Progenitor cell of endocrine pancreas (in vitro differentiated cells): ENCODE data around the gene BTBD10. TPM values are rescaled to one million over a fixed set of nuclear protein-coding genes. Genes with fewer than 3 reads are reported as not detected.

Source experiments
- DNase-seq: peaks from one replicate; pipeline ENCODE4 v3.0.0; 2021; ENCODE audit warnings: low spot score; ENCODE audit not compliant: unreplicated experiment
- H3K27ac Mint-ChIP-seq: 2 replicates; pipeline ENCODE4 v1.8.0; 2021; ENCODE audit warnings: mild to moderate bottlenecking, moderate library complexity, mixed read lengths
- H3K27me3 Mint-ChIP-seq: 2 replicates; pipeline ENCODE4 v1.8.0; 2021; ENCODE audit warnings: mixed read lengths
- H3K36me3 Mint-ChIP-seq: 2 replicates; pipeline ENCODE4 v1.8.0; 2022; ENCODE audit warnings: mixed read lengths; ENCODE audit not compliant: insufficient read depth
- H3K4me1 Mint-ChIP-seq: 2 replicates; pipeline ENCODE4 v1.8.0; 2021; ENCODE audit warnings: low read depth, mixed read lengths
- H3K4me3 Mint-ChIP-seq: 2 replicates; pipeline ENCODE4 v1.8.0; 2021; ENCODE audit warnings: low read depth, mild to moderate bottlenecking, moderate library complexity, mixed read lengths
- H3K9me3 Mint-ChIP-seq: 2 replicates; pipeline ENCODE4 v1.8.0; 2021; ENCODE audit warnings: low read depth, mixed read lengths
- total RNA-seq: library from RNA; stranded (reverse); gene quantifications from 2 replicates; pipeline ENCODE4 v1.2.1, GENCODE V29; 2021
- TF ChIP-seq, protein P1 (sequence below): fragments of 200-600 bp; sonication (generic); IDR thresholded peaks from one replicate; pipeline ENCODE4 v1.5.0; 2021; ENCODE audit warnings: antibody characterized with exemption, mild to moderate bottlenecking; ENCODE audit not compliant: unreplicated experiment

The BTBD10 gene
- total RNA-seq, 1 donor from 2014 or later, result 31.1 TPM

DNA sequence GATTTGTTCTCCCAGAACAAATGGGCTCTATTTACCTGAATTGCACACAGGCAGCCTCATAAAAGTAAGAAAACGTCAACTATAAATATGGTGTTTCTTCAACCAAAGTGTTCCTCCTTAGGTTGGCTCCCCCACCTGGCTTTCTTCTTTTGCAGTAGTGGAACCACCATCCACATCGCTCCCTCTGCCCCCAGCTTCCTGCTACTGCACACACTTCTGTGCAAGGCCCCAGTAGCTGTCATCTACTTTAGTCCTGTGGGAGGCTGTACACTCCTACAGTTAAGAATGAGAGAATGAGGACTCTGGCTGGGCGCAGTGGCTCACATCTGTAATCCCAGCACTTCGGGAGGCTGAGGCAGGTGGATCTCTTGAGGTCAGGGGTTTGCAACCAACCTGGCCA is 95.9 kb downstream of the BTBD10 start:
- TF ChIP-seq, protein P1, sequence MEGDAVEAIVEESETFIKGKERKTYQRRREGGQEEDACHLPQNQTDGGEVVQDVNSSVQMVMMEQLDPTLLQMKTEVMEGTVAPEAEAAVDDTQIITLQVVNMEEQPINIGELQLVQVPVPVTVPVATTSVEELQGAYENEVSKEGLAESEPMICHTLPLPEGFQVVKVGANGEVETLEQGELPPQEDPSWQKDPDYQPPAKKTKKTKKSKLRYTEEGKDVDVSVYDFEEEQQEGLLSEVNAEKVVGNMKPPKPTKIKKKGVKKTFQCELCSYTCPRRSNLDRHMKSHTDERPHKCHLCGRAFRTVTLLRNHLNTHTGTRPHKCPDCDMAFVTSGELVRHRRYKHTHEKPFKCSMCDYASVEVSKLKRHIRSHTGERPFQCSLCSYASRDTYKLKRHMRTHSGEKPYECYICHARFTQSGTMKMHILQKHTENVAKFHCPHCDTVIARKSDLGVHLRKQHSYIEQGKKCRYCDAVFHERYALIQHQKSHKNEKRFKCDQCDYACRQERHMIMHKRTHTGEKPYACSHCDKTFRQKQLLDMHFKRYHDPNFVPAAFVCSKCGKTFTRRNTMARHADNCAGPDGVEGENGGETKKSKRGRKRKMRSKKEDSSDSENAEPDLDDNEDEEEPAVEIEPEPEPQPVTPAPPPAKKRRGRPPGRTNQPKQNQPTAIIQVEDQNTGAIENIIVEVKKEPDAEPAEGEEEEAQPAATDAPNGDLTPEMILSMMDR, result no peak
- Mint-ChIP-seq H3K9me3 (no peaks in the 10 kb centered on the region), H3K36me3 (no peaks in the 10 kb centered on the region), H3K4me1 (peaks cover 2% of the 10 kb centered on the region), H3K27ac (no peak overlapping the region), H3K4me3 (no peak overlapping the region), H3K27me3 (no peaks in the 10 kb centered on the region)
- DNase-seq, result no peak

GRCh38 chr11:13366266-13367026 is 96.6 kb downstream of the BTBD10 start:
- Mint-ChIP-seq H3K27me3 (no peaks in the 10 kb centered on the region), H3K36me3 (no peaks in the 10 kb centered on the region), H3K4me1 (peaks cover 2% of the 10 kb centered on the region), H3K27ac (no peak overlapping the region), H3K4me3 (no peak overlapping the region), H3K9me3 (no peaks in the 10 kb centered on the region)
- no peak for DNase-seq
- TF ChIP-seq, protein P1, result no peak

DNA sequence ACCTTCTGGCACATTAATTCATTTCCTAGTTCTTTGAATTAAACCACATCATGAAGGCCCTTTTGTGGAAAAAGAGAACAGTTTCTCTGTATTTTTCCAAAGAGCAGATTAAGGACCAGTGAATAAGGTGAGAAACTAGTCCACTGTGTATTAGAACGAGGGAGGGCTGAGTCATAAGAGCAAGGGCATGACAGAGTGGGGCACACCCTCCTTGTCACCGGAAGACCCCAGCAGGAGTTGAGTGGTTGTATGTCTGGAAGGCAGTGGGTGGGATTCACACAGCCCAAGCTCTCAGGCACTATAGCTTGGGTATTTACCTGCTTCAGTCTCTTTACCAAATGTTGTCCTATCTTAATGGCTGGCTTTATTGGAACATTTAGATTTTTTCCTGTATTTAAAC is 98.6 kb downstream of the BTBD10 start:
- Mint-ChIP-seq H3K4me3 (no peak overlapping the region), H3K27ac (no peak overlapping the region), H3K4me1 (no peaks in the 10 kb centered on the region), H3K27me3 (no peaks in the 10 kb centered on the region), H3K36me3 (no peaks in the 10 kb centered on the region), H3K9me3 (no peaks in the 10 kb centered on the region)
- no peak for DNase-seq
- TF ChIP-seq, protein P1, result no peak

DNA sequence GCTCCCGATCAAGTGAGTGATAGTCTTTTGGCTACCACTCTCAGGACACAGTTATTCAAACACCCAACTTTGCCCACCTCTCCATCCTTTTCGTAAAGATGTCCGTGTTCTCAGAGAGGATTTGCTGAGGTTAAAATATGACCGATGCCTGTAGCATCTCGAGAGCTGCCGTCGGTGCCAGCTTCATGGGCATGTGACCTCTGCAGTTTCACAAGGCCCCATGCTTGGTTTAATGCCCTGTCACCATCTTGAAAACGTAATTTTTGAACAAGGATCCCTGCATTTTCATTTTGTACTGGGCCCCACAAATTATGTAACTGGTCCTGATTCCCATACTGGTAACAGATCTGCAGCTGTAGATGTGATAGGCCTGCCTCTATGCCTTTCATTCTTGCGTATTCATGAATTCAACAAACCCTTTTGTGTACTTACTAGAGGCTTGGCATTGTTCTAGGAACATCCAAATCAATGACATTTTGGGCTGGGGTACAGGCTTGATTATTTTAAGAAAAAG is 100.4 kb downstream of the BTBD10 start:
- Mint-ChIP-seq H3K27ac (no peak overlapping the region), H3K9me3 (no peaks in the 10 kb centered on the region), H3K36me3 (no peaks in the 10 kb centered on the region), H3K4me3 (no peak overlapping the region), H3K4me1 (no peaks in the 10 kb centered on the region), H3K27me3 (no peaks in the 10 kb centered on the region)
- TF ChIP-seq, protein P1, result no peak
- no peak for DNase-seq

DNA sequence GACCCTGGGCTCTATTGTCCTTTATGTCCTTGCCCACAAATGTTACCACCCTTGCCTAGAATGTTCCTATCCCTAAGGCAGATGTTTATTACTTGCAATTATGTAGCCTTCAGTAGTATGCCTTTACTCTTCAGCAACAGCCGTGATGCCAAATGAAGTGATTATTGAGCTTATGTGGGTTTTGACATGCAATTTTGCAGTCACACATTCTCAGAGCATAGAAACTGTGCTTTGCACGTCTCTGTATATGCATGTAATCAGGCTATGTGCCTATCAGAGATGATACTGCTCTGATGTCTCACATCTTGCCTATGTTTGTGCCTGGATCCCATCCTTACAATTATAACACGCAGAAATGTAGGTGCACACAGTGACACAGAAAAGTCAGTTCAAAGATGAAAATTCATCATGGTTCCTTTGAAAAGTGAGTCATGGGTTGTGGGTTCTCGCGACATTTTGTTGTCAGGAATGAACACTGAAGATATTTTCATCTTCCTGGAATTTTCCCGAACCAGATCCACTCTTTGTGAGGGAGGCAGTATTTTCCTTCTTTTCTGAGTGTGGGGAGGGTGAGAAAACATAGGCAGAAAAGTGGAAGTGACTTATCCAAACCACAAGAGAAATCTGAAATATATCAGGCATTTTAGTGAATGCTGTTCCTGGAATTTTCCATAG is 104.3 kb downstream of the BTBD10 start:
- Mint-ChIP-seq H3K27ac (no peak overlapping the region), H3K4me3 (no peak overlapping the region), H3K9me3 (no peaks in the 10 kb centered on the region), H3K4me1 (no peaks in the 10 kb centered on the region), H3K27me3 (no peaks in the 10 kb centered on the region), H3K36me3 (no peaks in the 10 kb centered on the region)
- TF ChIP-seq, protein P1, result no peak
- DNase-seq, result no peak
